ENCODE results near the gene ROR1. TPM values are rescaled to one million over a fixed set of nuclear protein-coding genes. Genes with fewer than 3 reads are reported as not detected.

ROR1 gene
- total RNA-seq, 4 donors from 2014 or later, result 8.8 to 30.4 (median 14.1) TPM

GRCh38 chr1:63873751-63874150 is 99.9 kb downstream of the ROR1 start:
- ATAC-seq (ENCODE audit: low FRiP score) (no peak), DNase-seq (ENCODE audit: low spot score) (no peak)
- no peak for TF ChIP-seq CTCF (IDR thresholded peaks at IDR 0.05)

- DNase-seq (ENCODE audit: low spot score) (no peak), ATAC-seq (ENCODE audit: low FRiP score) (peak; percentile 74)
- TF ChIP-seq CTCF (IDR thresholded peaks at IDR 0.05), result no peak
Measured at GRCh38 chr1:63874278-63874880, 100.6 kb downstream of the ROR1 start.

GRCh38 chr1:63875636-63876035 is 101.8 kb downstream of the ROR1 start:
- DNase-seq (ENCODE audit: low spot score) (no peak), ATAC-seq (ENCODE audit: low FRiP score) (no peak)
- no peak for TF ChIP-seq CTCF (IDR thresholded peaks at IDR 0.05)

- no peak for DNase-seq (ENCODE audit: low spot score)
- TF ChIP-seq CTCF (IDR thresholded peaks at IDR 0.05), result no peak
- ATAC-seq (ENCODE audit: low FRiP score), result no peak
Measured at GRCh38 chr1:63877021-63877767, 103.4 kb downstream of the ROR1 start.

GRCh38 chr1:63877816-63878215 is 104.0 kb downstream of the ROR1 start:
- TF ChIP-seq CTCF (IDR thresholded peaks at IDR 0.05), result no peak
- ATAC-seq (ENCODE audit: low FRiP score), result no peak

GRCh38 chr1:63878932-63879331 is 105.1 kb downstream of the ROR1 start:
- TF ChIP-seq CTCF (IDR thresholded peaks at IDR 0.05), result no peak

More at GRCh38 chr1:63877816-63878215, 104.0 kb downstream of the ROR1 start:
- DNase-seq (ENCODE audit: low spot score), result no peak

More at GRCh38 chr1:63878932-63879331, 105.1 kb downstream of the ROR1 start:
- no peak for ATAC-seq (ENCODE audit: low FRiP score)
- DNase-seq (ENCODE audit: low spot score), result no peak

Measured in omental fat pad (tissue), 4 donors.